ENCODE results near the gene FAM20A.

The FAM20A gene

GRCh38 chr17:68596411-68596945, 4.7 kb downstream of the FAM20A start:
- no peak for TF ChIP-seq CTCF (IDR thresholded peaks at IDR 0.05; ENCODE audit: low read depth, low read length)
- no peak overlapping the region for H3K4me3 ChIP-seq (ENCODE audit: low read depth, low read length)

GRCh38 chr17:68595986-68596385, 5.2 kb downstream of the FAM20A start:
- no peak for TF ChIP-seq CTCF (IDR thresholded peaks at IDR 0.05; ENCODE audit: low read depth, low read length)
- no peak overlapping the region for H3K4me3 ChIP-seq (ENCODE audit: low read depth, low read length)

- H3K4me3 ChIP-seq (ENCODE audit: low read depth, low read length), result no peak overlapping the region
- TF ChIP-seq CTCF (IDR thresholded peaks at IDR 0.05; ENCODE audit: low read depth, low read length), result no peak
Measured at GRCh38 chr17:68595496-68595895, 5.7 kb downstream of the FAM20A start.

- H3K4me3 ChIP-seq (ENCODE audit: low read depth, low read length), result no peak overlapping the region
- TF ChIP-seq CTCF (IDR thresholded peaks at IDR 0.05; ENCODE audit: low read depth, low read length), result no peak
Measured at GRCh38 chr17:68594552-68594951, 6.6 kb downstream of the FAM20A start.

DNA sequence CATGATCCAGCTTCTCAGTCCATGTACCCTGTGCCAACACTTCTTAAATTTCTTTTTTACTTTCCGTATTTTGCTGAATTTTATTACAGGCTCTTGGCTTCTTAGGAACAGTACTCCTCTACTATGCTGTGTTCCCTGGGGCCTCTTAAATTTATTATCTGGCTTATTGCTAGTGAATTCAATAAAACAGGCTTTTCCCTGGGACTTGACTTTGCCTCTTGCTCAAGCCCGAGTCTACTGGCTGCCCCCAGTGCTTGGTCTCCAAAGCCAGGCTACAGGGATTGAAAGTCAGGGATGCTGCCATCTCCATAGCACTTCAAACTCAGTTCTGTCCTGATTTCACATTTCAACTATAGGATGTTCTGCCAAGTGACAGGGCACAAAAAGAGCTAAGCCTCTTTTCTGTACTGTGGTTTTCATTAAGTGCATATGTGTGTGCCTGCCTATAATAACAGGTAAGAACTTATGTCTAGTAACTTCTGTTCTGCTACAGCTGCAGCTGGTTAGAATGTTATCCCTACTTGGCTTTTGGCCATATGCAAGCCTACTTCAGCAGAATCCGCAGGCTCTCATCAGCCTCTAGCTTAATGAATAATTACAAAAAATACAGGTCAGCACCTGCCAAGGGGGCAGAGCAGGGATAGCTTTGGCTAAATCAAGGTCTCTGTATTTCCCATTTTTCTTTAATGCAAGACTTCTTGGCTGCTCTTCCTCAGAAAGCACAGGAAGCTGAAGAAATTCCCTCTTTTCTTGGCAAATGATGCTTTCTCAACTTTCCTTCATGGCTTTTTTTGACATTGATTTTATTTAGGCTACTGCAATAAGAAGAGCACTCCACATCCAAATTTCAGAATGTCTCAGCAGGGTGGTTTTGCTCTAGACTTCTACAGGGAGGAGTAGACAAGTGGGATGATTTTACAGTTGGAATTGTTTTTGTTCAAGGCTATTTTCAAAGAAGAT, 8.2 kb downstream of the FAM20A start:
- H3K4me3 ChIP-seq (ENCODE audit: low read depth, low read length), result no peak overlapping the region

DNA sequence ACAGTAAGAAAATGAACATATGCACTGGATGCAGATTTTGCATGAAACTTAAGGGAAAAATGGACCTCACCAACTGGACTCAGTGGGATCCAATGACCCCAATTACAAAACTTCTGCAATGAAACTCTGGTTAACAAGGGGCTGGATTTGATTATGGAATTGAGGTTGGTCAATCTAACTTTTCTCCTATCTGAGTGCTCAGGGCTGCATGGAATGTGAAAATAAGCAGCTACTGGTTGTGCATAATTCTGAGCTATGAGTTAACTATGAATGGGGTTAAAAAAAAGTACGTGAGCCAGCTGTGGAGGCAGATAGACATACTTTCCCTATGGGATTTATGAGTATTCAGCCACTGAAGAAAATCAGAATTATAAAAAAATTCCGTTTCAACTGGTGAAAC, 9.2 kb downstream of the FAM20A start:
- TF ChIP-seq CTCF (IDR thresholded peaks at IDR 0.05; ENCODE audit: low read depth, low read length), result no peak
- H3K4me3 ChIP-seq (ENCODE audit: low read depth, low read length), result no peak overlapping the region

More for the DNA sequence above, 8.2 kb downstream of the FAM20A start:
- no peak for TF ChIP-seq CTCF (IDR thresholded peaks at IDR 0.05; ENCODE audit: low read depth, low read length)

- no peak overlapping the region for H3K4me3 ChIP-seq (ENCODE audit: low read depth, low read length)
- TF ChIP-seq CTCF (IDR thresholded peaks at IDR 0.05; ENCODE audit: low read depth, low read length), result no peak
Measured at GRCh38 chr17:68591583-68591982, 9.6 kb downstream of the FAM20A start.

Measured in WI38 (cell line).